Mucosa of descending colon (tissue), 3 donors: ENCODE data around the gene EXOC6. TPM values are rescaled to one million over a fixed set of nuclear protein-coding genes. Genes with fewer than 3 reads are reported as not detected.

Source experiments
- ATAC-seq: fragments of 200-7000 bp; cut with Tn5 transposase; one replicate; pipeline ENCODE4 v1.9.1; 2020; ENCODE audit warnings: mild to moderate bottlenecking, moderate library complexity
- DNase-seq, 3 donors: peaks; one replicate each; pipeline ENCODE4 v3.0.0-alpha.2; 2020
- H3K36me3 ChIP-seq: fragments of 200-600 bp; one replicate; pipeline ENCODE4 v1.8.0; 2021; ENCODE audit warnings: low read depth, mild to moderate bottlenecking
- H3K4me1 ChIP-seq: fragments of 200-600 bp; one replicate; pipeline ENCODE4 v1.8.0; 2021; ENCODE audit warnings: low read depth, mild to moderate bottlenecking
- H3K4me3 ChIP-seq: fragments of 200-600 bp; one replicate; pipeline ENCODE4 v1.8.0; 2021; ENCODE audit warnings: mild to moderate bottlenecking
- H3K9me3 ChIP-seq: fragments of 200-600 bp; one replicate; pipeline ENCODE4 v1.8.0; 2021; ENCODE audit warnings: mild to moderate bottlenecking
- intact Hi-C, 2 donors: fragments of 100-400 bp; cut with DNase I in 1 of 2; cut with micrococcal nuclease in 1 of 2; formaldehyde crosslinking; loops; one replicate each; pipeline versions ENCODE4 v1.11.0 to v1.11.1; 2022; cut with DNase I, micrococcal nuclease
- total RNA-seq, 3 donors: library from RNA; stranded (reverse); fragmentation: NEBNext Ultra II Directional in 2 of 3; extraction: Animal tissue kit (Norgen Biotek cat#: 25700) in 2 of 3; gene quantifications; one replicate each; pipeline versions ENCODE4 v1.2.1 to v1.2.4, GENCODE V29; 2021 to 2023
- TF ChIP-seq, protein P1 (sequence below): fragments of 200-600 bp; IDR thresholded peaks from one replicate; pipeline ENCODE4 v1.8.0; 2022; ENCODE audit warnings: antibody characterized with exemption, mild to moderate bottlenecking
- donor health status: DM: no; HTN: no; CAD: no; lungs with moderate emphysema.
- donor health status: DM: no; HTN: no; CAD: no.
- donor health status: DM: no; HTN: yes; CAD: no.

EXOC6 gene
- total RNA-seq, 3 donors from 2014 or later: 12.7 to 13.9 (median 13.1) TPM

DNA sequence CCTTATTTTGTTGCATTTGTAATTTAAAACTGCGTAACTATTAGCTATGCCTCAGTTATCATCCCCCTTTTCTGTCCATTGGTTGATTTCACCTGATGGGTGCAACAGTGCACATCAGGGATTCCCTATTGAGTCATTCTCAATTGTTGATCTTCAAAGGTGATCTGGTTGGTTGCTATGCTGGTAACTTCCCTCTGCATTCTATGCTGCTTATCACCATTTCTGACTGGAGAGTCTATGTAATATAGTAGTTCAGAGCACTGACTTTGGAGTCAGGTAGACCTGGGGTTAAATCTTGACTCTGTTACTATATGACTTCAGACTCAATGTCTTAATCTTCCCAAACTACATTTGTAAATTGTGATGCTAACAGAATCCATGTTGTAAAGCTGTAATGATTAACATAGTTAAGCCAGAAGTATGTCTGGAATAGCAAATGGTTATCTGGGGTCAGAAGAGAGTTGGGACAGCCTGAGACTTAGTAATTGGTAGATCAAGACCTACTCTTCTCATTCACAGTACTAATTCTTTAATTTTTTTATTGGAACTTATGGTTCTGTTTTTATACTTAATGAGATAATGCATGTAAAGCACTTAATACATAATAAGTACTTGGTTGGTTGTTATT lies 38.1 kb downstream of the EXOC6 start:
- intact Hi-C loops: no loop called here
- Histone ChIP-seq H3K9me3 (no peaks in the 10 kb centered on the region), H3K4me1 (no peaks in the 10 kb centered on the region), H3K36me3 (no peaks in the 10 kb centered on the region), H3K4me3 (no peak overlapping the region)
- ATAC-seq (peak; percentile 25), DNase-seq (no peak)
- TF ChIP-seq, protein P1, sequence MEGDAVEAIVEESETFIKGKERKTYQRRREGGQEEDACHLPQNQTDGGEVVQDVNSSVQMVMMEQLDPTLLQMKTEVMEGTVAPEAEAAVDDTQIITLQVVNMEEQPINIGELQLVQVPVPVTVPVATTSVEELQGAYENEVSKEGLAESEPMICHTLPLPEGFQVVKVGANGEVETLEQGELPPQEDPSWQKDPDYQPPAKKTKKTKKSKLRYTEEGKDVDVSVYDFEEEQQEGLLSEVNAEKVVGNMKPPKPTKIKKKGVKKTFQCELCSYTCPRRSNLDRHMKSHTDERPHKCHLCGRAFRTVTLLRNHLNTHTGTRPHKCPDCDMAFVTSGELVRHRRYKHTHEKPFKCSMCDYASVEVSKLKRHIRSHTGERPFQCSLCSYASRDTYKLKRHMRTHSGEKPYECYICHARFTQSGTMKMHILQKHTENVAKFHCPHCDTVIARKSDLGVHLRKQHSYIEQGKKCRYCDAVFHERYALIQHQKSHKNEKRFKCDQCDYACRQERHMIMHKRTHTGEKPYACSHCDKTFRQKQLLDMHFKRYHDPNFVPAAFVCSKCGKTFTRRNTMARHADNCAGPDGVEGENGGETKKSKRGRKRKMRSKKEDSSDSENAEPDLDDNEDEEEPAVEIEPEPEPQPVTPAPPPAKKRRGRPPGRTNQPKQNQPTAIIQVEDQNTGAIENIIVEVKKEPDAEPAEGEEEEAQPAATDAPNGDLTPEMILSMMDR: no peak

DNA sequence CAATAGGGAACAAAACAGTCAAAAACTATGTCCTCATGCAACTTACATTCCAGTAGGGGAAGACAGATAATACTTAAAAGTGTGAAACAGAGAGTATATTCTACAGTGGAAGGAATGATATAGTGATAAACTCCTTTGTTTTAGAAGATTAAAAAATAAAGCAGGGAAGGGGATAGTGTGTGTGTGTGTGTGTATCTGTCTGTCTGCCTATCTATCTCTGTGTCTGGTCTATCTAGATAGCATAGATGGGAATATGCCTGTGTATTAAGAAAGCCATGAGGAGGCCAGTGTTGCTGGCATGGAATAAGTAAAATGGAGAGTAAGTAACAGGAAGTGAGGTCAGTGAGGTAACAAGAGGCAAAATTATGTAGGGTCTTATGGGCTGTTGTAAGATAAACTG lies 42.2 kb downstream of the EXOC6 start:
- Histone ChIP-seq H3K9me3 (no peaks in the 10 kb centered on the region), H3K4me1 (peaks cover 5% of the 10 kb centered on the region), H3K36me3 (no peaks in the 10 kb centered on the region), H3K4me3 (no peak overlapping the region)
- no peak for ATAC-seq
- intact Hi-C loops: no loop called here
- TF ChIP-seq, protein P1: no peak
- DNase-seq: no peak

- H3K4me3 ChIP-seq: no peak overlapping the region
- ATAC-seq: peak; percentile 99
- no peaks in the 10 kb centered on the region for H3K9me3 ChIP-seq
- intact Hi-C loops: no loop called here
- DNase-seq: peak; percentile 71 to 75 (median 72)
- TF ChIP-seq, protein P1: no peak
- H3K36me3 ChIP-seq: no peaks in the 10 kb centered on the region
- peaks cover 5% of the 10 kb centered on the region for H3K4me1 ChIP-seq
Observed at GRCh38 chr10:92891885-92892690, 43.8 kb downstream of the EXOC6 start.

GRCh38 chr10:92892691-92893054 lies 44.4 kb downstream of the EXOC6 start:
- Histone ChIP-seq H3K9me3 (no peaks in the 10 kb centered on the region), H3K4me3 (no peak overlapping the region), H3K36me3 (no peaks in the 10 kb centered on the region), H3K4me1 (peaks cover 5% of the 10 kb centered on the region)
- TF ChIP-seq, protein P1: no peak
- intact Hi-C loops: no loop called here
- ATAC-seq: peak; percentile 73
- no peak for DNase-seq

GRCh38 chr10:92894081-92894655 lies 45.8 kb downstream of the EXOC6 start:
- Histone ChIP-seq H3K4me1 (peaks cover 5% of the 10 kb centered on the region), H3K36me3 (no peaks in the 10 kb centered on the region), H3K9me3 (no peaks in the 10 kb centered on the region), H3K4me3 (no peak overlapping the region)
- DNase-seq (no peak), ATAC-seq (no peak)
- TF ChIP-seq, protein P1: no peak
- intact Hi-C loops: no loop called here
